GM21367 (cell line): Measurements from ENCODE around the gene RIC8A.

Source experiments
- ATAC-seq: cut with Tn5 transposase; IDR thresholded peaks from one replicate; pipeline ENCODE4 v1.9.1; 2021; ENCODE audit not compliant: unreplicated experiment

RIC8A gene

DNA sequence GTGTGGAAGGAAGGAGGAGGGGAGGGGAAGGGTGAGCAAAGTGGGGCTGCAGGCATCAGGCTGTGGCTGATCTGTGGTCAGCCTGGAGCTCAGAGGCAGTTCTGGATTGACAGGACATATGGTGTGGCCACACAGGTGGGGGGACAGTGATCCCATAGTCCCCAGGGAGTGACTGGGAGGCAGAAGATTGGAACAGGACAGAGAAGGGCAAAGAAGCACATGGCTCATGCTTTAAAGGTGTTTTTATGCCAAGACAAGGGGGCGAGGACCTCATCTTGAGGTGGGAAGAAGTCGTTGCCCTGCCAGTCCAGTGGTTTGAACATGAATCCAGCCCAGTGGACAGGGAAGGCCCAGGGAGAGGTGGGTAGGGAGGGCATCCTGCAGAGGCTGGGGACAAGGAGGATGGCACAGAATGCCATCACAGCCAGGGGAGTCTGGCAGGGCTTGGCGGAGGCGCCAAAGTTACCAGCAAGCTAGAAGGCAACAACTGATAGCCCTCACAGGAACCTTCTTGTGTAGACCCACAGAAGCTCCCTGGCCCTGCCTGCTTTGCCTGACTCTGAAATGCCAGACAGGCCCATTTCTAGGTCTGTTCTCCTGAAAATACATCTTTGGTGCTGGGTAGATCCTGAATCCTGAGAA, 3.4 kb upstream of the RIC8A start:
- no peak for ATAC-seq

DNA sequence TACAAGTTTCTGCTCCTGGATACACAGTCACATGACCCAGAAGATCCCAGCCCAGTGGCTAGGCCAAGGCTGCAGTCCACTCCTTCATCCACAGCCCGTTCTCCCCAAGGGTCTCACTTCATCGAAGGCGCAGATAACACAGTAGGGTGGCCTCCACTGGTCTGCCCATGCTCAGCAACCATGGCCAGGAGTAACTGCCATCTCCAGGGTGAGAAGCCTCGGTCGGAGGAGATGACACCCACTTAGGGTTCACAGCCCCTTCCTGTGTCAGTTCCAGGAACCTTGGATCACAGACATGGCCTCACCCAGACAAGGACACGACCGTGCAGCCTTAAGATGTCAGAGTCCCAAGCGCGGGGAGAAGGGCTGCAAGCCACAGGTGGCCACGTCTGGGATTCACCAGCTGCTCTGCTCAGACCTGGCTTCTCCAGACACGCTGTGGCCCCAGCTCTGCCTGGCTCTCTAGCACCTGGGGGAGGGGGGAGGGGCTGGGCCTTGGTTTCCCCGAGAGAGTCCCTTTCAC, 2.9 kb upstream of the RIC8A start:
- ATAC-seq: no peak

DNA sequence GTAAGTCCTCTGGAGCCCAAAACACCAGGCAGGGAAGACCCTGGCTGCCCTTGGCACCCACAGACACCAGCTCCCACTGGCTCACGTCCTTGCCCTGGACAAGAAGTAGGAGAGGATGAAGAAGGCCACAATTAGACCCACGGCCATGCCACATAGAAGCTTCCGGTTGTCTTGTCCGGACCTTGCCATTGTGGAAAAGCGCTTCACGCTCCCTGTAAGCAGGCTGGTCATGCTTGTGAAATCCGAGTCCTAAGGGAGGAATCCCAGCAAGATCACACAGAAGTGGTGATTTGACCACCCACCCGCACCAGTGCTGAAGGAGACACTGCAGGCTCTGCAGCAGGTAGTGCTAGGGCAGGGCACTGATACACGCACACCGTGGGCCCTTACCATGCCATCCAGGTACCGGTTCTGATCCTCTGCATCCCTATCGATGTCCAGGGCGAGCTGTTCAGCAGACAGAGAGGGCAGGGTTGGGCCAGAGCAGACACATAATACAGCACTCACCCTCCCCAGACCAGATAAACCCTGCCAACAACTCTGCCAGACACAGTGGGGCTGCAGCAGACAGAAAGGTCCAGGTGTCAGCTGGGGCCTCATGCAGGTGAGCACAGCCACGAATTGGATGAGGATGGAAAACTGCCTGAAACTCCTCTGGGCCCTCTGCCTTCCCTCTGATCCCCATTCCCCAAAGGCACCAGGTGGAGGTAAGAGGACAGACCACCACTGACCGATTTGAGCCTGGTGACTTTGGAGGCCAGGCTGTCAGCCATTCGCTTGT, 2.1 kb upstream of the RIC8A start:
- ATAC-seq: no peak

DNA sequence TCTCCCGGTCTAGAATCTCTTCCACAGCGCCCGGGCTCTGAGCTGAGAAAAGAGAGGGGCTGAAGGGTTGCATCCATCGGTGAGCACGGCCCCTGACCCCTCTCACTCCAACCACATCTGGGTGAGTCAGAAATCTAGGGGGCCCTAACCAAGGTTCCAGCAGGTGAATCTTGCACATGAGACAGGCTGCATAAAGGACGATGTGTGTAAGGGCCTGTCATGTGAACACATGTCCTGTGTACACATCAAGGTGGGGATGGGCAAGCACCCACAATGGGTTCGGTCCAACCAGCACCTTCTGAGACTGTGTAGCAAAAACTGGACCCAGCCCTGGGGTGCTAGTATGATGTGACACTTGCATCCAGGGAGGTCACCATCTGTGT, 1.5 kb upstream of the RIC8A start:
- ATAC-seq: no peak

DNA sequence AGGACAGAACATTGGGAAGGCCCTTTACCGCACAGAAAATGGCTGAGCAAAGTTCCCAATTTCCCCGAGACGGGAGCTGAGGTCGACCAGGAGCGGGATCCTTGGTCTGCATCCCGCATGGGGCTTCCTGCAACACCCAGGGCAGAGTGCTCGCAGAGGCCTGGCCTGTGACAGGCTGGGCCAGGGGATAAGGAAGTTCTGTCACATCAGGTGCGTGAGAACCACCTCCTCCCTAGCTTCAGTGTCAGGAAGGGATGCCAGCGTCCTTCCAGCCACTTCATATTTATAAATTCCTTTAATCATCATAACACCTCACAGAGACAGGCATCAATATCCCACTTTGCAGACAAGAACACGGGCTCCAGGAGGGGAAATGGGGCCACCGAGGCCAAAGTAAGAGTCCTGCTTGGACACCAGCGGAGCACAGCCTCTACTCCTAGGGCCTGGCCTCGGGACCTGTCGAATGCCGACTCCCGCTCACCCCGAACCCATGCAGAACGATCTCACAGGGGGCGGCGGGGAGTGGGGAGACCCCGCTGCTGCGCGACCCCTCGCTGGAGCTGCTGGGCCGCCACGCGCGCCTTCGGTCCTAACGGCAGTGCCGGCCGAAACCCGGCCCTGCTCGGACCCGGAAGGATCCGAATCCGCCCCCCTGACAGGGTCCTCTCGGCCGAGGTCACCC, 841 bp upstream of the RIC8A start:
- ATAC-seq: peak; percentile 2

DNA sequence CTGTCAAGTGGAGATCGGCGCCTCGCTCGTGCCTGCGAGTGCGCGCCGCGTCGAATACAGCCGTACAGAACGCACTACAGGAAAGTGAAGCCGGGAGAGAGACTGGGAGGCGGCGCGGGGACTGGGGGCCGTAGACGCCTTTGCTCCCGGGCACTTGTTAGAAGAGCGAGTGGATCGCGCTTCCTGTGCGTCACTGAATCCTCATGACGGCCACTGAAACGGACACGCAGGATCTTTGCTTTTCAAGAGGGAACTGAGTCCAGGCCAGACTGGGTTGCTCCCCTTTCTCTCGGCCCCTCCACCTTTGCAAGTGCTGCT, 314 bp downstream of the RIC8A start:
- no peak for ATAC-seq

DNA sequence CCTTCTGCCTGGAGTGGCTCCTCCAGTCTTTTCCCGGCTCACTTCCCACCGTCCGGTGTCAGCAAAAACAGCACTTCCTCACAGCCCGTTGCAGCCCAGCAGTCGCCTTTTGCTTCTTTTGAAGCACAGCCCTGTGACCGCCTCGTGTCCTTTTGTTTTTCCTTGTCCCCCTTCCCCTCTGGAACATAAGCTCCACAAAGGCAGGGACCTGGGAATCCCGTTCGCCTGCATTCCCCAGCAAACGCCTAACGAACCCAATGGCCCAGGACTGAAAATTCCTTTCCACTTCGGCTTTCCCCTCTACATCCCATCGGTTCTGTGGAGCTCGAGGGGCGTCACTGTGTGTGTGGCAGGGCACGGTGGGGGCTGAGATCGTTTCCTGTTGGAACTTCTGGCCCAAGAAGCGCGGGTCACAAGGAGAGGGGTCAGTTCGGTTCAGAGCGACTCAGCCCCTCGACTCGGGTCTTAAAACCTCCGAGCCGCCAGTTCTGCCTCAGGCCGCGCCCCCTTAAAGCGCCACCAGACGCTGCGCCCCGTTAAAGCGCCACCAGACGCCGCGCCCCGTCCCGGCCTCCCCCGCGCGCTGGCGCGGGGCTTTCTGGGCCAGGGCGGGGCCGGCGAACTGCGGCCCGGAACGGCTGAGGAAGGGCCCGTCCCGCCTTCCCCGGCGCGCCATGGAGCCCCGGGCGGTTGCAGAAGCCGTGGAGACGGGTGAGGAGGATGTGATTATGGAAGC, 841 bp downstream of the RIC8A start:
- peak; percentile 34 for ATAC-seq

DNA sequence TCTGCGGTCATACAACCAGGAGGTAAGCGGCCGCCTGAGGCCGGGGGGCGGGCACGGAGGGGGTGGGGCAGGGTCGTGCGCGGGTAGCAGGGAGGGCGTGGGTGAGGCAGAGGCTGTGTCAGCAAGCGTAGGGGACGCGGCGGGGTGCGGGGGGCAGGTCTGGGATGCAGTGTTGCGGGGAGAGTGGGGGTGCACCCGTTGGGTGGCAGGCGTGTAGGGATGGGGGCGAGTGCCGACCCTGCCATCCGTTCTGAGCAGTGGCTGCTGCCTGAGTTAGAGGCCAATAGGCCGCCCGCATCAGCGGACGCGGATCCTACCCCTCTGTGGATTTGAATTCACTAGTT, 1.4 kb downstream of the RIC8A start:
- no peak for ATAC-seq

DNA sequence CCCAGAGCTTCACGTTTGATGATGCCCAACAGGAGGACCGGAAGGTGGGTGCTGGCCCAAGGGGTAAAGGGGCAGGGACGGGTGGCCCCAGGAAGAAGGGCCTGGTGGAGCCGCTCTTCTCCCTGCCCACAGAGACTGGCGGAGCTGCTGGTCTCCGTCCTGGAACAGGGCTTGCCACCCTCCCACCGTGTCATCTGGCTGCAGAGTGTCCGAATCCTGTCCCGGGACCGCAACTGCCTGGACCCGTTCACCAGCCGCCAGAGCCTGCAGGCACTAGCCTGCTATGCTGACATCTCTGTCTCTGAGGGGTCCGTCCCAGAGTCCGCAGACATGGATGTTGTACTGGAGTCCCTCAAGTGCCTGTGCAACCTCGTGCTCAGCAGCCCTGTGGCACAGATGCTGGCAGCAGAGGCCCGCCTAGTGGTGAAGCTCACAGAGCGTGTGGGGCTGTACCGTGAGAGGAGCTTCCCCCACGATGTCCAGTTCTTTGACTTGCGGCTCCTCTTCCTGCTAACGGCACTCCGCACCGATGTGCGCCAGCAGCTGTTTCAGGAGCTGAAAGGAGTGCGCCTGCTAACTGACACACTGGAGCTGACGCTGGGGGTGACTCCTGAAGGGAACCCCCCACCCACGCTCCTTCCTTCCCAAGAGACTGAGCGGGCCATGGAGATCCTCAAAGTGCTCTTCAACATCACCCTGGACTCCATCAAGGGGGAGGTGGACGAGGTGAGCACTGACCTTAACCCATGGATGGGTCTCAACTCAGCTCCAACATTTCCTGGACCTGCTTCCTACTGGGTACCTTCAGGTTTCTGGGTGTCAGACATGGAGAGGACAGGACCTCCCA, 2.0 kb downstream of the RIC8A start:
- no peak for ATAC-seq

DNA sequence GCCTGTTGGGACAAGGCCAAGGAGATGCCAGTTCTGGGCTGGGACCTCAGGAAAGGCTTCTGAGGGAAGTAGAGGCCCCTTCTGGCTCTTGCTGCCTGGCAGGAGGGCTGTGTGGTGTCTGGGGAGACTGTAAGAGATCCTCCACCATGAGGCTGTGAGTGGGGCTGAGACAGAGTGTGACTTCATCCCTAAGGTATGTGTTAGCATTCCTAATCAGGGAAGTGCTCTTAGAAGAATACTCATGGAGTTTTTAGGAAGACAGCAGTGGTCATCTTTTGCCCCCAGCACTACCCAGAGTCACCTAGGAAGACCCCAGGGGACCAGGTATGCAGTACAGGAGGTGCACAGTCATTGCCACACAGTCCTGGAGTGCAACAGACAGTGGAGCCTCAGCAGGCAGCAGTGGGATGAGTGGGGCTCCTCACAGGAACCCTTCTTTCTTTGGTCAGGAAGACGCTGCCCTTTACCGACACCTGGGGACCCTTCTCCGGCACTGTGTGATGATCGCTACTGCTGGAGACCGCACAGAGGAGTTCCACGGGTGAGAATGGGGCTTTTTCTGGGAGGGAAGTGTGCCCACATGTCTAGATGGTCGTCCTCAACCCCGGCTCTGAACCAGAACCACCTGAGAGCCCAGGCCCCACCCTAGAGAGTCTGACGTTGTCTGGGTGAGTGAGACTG, 2.8 kb downstream of the RIC8A start:
- no peak for ATAC-seq

DNA sequence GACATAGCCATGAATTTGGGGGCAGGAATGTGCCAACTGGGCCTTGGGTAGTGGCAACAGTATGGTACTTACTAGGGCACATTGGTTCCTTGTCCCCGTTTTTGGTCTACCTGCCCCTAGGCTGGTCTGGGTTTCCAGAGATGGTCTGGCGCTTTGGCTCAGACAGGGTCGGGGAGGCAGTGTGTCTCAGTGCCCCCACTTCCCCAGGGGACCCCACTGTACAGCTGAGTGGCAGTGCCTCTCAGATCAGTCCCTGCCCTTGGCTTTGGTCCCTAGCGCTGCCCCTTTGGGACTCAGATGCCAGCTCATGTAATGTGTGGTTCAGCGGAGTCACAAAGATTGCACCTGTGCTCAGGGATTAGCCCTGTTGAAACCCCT, 3.3 kb downstream of the RIC8A start:
- ATAC-seq: no peak

DNA sequence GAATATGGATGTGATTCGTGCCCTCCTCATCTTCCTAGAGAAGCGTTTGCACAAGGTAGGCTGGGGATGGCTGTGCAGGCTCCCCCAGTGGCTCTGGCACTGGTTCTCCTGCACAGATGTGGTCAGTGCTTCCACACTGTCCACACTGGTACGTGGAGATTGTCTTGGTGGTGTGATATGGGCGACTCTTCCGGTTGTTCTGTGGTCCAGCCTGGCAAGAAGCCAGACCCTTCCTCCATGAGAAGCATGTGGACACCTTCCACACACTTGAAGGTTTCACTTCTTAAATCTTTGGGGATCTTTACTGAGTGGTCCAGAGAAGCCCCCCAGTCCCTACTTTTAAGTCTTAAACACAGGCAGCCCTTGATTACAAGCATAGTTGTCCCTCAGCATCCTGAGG, 3.8 kb downstream of the RIC8A start:
- no peak for ATAC-seq

DNA sequence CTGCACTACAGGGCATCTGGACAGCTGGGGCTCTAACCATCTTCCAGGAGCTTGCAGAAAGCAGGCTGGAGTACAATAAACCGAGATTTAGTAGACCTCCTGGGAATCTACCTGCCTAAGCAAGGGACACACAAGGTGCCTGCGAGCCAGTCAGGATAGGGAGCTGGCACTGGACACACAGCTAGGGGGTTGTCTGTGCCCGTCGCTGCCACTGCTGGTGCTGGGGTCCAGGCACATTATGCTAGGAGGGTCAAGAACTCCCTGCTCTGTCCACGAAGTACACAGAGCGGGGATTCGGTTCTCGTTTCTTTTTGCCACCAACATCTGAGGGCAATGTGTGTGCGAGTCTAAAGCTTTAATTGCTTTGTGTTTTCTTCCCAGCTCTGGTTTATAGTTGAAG, 4.2 kb downstream of the RIC8A start:
- ATAC-seq: no peak

DNA sequence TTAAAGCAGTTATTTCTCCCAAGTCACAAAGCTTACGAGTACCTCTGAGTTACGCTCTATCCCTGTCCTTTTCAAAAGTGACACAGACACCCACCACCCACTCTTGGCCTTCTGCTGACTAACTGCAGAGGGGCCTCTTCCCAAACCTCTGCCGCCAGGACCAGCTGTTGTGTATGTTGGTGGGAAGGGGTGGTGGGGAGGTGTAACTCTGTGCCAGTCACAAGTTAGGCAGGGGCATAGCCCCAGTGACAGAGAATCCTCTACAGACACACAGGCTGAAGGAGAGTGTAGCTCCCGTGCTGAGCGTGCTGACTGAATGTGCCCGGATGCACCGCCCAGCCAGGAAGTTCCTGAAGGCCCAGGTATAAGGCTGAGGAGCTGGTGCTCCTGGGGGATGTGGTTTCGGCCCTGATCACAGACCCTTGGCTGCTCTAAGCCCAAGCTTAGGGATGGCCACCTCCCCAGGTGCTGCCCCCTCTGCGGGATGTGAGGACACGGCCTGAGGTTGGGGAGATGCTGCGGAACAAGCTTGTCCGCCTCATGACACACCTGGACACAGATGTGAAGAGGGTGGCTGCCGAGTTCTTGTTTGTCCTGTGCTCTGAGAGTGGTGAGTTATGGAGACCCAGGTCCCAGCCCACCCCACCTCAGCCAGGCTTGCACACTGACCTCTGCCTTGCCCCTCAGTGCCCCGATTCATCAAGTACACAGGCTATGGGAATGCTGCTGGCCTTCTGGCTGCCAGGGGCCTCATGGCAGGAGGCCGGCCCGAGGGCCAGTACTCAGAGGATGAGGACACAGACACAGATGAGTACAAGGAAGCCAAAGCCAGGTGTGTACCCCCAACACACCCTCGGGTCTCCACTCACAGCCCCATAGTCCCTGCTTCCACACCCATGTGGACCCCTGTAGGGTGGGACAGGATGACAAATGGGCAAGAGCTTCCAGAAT, 4.9 kb downstream of the RIC8A start:
- no peak for ATAC-seq

DNA sequence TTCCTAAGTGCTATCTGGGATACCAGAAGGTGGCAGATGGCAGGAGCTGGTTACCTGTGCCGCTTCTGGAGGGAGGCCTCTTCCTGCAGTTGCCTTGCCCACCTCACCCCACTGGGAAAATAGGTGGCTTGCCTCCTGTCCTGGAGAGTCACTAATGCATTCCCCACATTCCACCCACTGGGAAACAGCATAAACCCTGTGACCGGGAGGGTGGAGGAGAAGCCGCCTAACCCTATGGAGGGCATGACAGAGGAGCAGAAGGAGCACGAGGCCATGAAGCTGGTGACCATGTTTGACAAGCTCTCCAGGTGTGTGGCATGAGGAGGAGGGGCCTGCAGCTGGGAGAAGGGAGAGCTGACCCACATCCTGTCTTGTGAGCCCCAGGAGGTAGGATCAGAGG, 5.6 kb downstream of the RIC8A start:
- ATAC-seq: no peak

DNA sequence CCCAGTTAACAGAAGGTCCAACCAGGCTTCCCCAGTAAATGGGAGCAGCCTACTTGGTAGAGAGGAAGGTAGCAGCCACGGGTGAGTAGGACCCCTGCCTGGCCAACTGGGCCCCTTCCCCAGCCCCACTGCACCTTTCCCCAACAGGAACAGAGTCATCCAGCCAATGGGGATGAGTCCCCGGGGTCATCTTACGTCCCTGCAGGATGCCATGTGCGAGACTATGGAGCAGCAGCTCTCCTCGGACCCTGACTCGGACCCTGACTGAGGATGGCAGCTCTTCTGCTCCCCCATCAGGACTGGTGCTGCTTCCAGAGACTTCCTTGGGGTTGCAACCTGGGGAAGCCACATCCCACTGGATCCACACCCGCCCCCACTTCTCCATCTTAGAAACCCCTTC, 6.6 kb downstream of the RIC8A start:
- ATAC-seq: no peak

DNA sequence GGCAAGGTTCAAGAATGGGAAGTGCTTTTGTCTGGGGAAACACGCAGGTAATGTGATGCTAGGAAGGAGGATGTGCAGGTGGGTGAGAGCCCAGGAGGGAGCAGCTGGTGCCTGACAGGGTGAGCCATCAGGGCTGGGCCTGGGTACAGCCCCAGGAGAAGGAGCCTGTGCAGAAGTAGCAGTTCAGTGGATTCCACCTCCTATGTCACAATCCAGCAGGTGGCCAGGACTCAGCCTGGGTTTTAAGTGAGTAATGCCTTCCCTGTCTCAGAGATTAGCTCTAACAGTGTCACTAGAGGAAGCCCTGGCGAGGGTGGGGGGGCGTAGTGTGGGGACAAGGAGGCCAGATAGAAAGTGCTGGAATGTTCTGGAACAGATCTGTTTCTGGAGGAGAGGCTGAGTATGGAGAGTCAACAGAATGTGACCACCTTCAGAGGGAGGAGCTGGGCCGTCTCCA, 8.1 kb downstream of the RIC8A start:
- no peak for ATAC-seq

DNA sequence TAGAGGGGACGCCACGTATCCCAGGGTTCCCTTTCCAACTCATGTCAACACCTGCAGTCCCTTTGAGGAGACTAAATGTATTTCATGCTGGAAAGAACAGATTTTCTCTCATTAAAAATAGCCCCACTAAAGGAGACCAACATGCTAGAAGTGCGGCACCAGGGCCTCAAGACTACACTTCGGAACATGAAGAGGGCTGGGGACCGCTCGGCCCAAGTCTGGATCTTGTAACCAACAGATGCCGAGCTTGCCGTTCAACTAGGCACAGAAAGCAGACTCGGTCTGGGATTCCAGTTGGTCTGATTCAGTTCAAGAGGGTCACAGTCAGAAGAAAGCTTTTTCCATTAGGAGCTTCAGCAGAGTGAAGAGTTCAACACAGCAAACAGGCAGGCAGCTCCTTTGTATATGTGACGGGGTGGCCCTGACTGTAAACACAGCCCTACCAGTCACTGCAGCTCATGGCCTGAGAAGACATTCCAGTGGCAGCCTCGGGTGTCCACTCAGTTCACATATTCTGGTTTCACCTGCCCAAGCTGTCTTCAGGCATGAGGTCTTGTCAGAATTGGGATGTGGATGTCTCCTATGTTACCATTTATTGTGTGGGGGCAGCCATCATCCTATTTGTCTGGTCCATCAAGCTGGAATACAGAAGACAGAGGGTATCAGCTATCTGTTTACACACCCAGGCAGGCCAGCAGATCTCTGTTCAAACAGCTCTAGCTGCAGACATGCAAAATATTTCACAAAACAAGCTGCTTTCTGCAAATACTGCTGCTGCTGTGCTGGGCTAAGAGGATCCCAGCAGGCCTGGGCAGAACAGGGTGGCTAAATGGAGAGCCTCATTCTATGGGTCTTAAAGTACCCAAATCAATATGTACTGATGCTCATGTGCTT, 8.8 kb downstream of the RIC8A start:
- no peak for ATAC-seq
